GM19372 (cell line): ENCODE measurements around the gene FAT1.
"Not testable (repeated sequence)": the region's sequence is repeated elsewhere in the genome, so short reads cannot be mapped to it uniquely, and the experiment has no call there.

Source experiments
- ATAC-seq: cut with Tn5 transposase; IDR thresholded peaks from one replicate; pipeline ENCODE4 v1.9.1; 2021; ENCODE audit warnings: mild to moderate bottlenecking, low read depth, moderate library complexity; ENCODE audit not compliant: unreplicated experiment

Gene FAT1

GRCh38 chr4:186666252-186666651, 57.4 kb downstream of the FAT1 start:
- ATAC-seq: no peak

GRCh38 chr4:186660403-186660802, 63.3 kb downstream of the FAT1 start:
- no peak for ATAC-seq

- no peak for ATAC-seq
These were observed 63.7 kb downstream of the FAT1 start for GRCh38 chr4:186659935-186660334.

GRCh38 chr4:186659456-186659855, 64.2 kb downstream of the FAT1 start:
- not testable (repeated sequence) for ATAC-seq

- no peak for ATAC-seq
These were observed 65.0 kb downstream of the FAT1 start for GRCh38 chr4:186658657-186659056.

GRCh38 chr4:186657764-186658163, 65.9 kb downstream of the FAT1 start:
- ATAC-seq: no peak

- no peak for ATAC-seq
These were observed 69.7 kb downstream of the FAT1 start for GRCh38 chr4:186653969-186654368.

- no peak for ATAC-seq
These were observed 72.0 kb downstream of the FAT1 start for GRCh38 chr4:186651624-186652023.

- no peak for ATAC-seq
These were observed 72.5 kb downstream of the FAT1 start for GRCh38 chr4:186651181-186651603.

- no peak for ATAC-seq
These were observed 73.1 kb downstream of the FAT1 start for GRCh38 chr4:186650401-186651180.

GRCh38 chr4:186647821-186648220, 75.8 kb downstream of the FAT1 start:
- ATAC-seq: no peak

- no peak for ATAC-seq
These were observed 78.9 kb downstream of the FAT1 start for GRCh38 chr4:186644737-186645261.

- no peak for ATAC-seq
These were observed 79.4 kb downstream of the FAT1 start for GRCh38 chr4:186644311-186644638.

- ATAC-seq: no peak
These were observed 80.0 kb downstream of the FAT1 start for GRCh38 chr4:186643501-186644310.

- no peak for ATAC-seq
These were observed 80.7 kb downstream of the FAT1 start for GRCh38 chr4:186642998-186643397.

GRCh38 chr4:186642530-186642929, 81.1 kb downstream of the FAT1 start:
- ATAC-seq: no peak

GRCh38 chr4:186634591-186635128, 89.0 kb downstream of the FAT1 start:
- no peak for ATAC-seq

GRCh38 chr4:186633844-186634243, 89.8 kb downstream of the FAT1 start:
- no peak for ATAC-seq

GRCh38 chr4:186630128-186630527, 93.5 kb downstream of the FAT1 start:
- no peak for ATAC-seq

GRCh38 chr4:186628058-186628711, 95.5 kb downstream of the FAT1 start:
- ATAC-seq: no peak
